Neural progenitor cell (in vitro differentiated cells): ENCODE measurements around the gene SYT3. TPM values are rescaled to one million over a fixed set of nuclear protein-coding genes. Genes with fewer than 3 reads are reported as not detected.

Experiments
- DNase-seq: peaks from one replicate; pipeline ENCODE4 v3.0.0-alpha.2; 2016; ENCODE audit warnings: low spot score
- H2AFZ ChIP-seq: fragments of 200-600 bp; sonication (generic); replicated peaks from 2 replicates; pipeline ENCODE4 v1.6.1; 2016; ENCODE audit warnings: antibody characterized with exemption
- H3F3A ChIP-seq: fragments of 200-600 bp; sonication (generic); 2 replicates; pipeline ENCODE4 v1.6.1; 2016; ENCODE audit warnings: antibody characterized with exemption, low read depth
- H3K27ac ChIP-seq: fragments of 200-600 bp; sonication (generic); 2 replicates; pipeline ENCODE4 v1.5.1; 2016; ENCODE audit warnings: mild to moderate bottlenecking
- H3K27me3 ChIP-seq: fragments of 200-600 bp; sonication (generic); 2 replicates; pipeline ENCODE4 v1.6.1; 2016; ENCODE audit warnings: mild to moderate bottlenecking, moderate library complexity
- H3K36me3 ChIP-seq: fragments of 200-600 bp; sonication (generic); 2 replicates; pipeline ENCODE4 v1.5.1; 2016
- H3K4me1 ChIP-seq: fragments of 200-600 bp; sonication (generic); 2 replicates; pipeline ENCODE4 v1.6.1; 2016; ENCODE audit warnings: mixed run types
- H3K4me2 ChIP-seq: fragments of 200-600 bp; sonication (generic); 2 replicates; pipeline ENCODE4 v1.6.1; 2016
- H3K4me3 ChIP-seq: fragments of 200-600 bp; sonication (generic); 2 replicates; pipeline ENCODE4 v1.5.1; 2016
- H3K79me2 ChIP-seq: fragments of 200-600 bp; sonication (generic); 2 replicates; pipeline ENCODE4 v1.6.1; 2016; ENCODE audit warnings: low read depth
- H3K9ac ChIP-seq: fragments of 200-600 bp; sonication (generic); 2 replicates; pipeline ENCODE4 v1.6.1; 2016
- H3K9me3 ChIP-seq: fragments of 200-600 bp; sonication (generic); 2 replicates; pipeline ENCODE4 v1.5.1; 2016; ENCODE audit warnings: low read depth
- H4K20me1 ChIP-seq: fragments of 200-600 bp; sonication (generic); 2 replicates; pipeline ENCODE4 v1.6.1; 2016; ENCODE audit warnings: low read depth
- H3K27ac Mint-ChIP-seq: 3 replicates; pipeline ENCODE4 v1.8.0; 2021; ENCODE audit warnings: mixed read lengths
- H3K27me3 Mint-ChIP-seq: 2 replicates; pipeline ENCODE4 v1.8.0; 2022; ENCODE audit warnings: low read depth, mild to moderate bottlenecking, inconsistent platforms, moderate library complexity, mixed read lengths; ENCODE audit not compliant: insufficient read depth
- H3K36me3 Mint-ChIP-seq: 3 replicates; pipeline ENCODE4 v1.8.0; 2021; ENCODE audit warnings: mixed read lengths
- H3K4me1 Mint-ChIP-seq: 3 replicates; pipeline ENCODE4 v1.8.0; 2021; ENCODE audit warnings: mixed read lengths
- H3K4me3 Mint-ChIP-seq: 3 replicates; pipeline ENCODE4 v1.8.0; 2021; ENCODE audit warnings: mild to moderate bottlenecking, moderate library complexity, mixed read lengths
- H3K9me3 Mint-ChIP-seq: 3 replicates; pipeline ENCODE4 v1.8.0; 2020; ENCODE audit warnings: mixed read lengths
- EZH2 ChIP-seq: fragments of 200-600 bp; sonication (generic); IDR thresholded peaks from 2 replicates; pipeline ENCODE4 v1.6.1; 2017; ENCODE audit warnings: antibody characterized with exemption, mild to moderate bottlenecking, moderate library complexity
- EZH2phosphoT487 ChIP-seq: fragments of 200-600 bp; sonication (generic); IDR thresholded peaks from 2 replicates; pipeline ENCODE4 v1.6.1; 2017; ENCODE audit warnings: antibody characterized with exemption
- total RNA-seq: library from RNA; depleted of rRNA; stranded (reverse); fragments of >200 nt; gene quantifications from 2 replicates; pipeline ENCODE4 v1.2.3, GENCODE V29; 2015; ENCODE audit warnings: low replicate concordance
- TF ChIP-seq, protein P1 (sequence below): fragments of 200-600 bp; sonication (generic); IDR thresholded peaks from 2 replicates; pipeline ENCODE4 v1.5.1; 2017; ENCODE audit warnings: antibody characterized with exemption, mild to moderate bottlenecking

SYT3 gene
- total RNA-seq, 1 donor from 2014 or later: 0.41 TPM

DNA sequence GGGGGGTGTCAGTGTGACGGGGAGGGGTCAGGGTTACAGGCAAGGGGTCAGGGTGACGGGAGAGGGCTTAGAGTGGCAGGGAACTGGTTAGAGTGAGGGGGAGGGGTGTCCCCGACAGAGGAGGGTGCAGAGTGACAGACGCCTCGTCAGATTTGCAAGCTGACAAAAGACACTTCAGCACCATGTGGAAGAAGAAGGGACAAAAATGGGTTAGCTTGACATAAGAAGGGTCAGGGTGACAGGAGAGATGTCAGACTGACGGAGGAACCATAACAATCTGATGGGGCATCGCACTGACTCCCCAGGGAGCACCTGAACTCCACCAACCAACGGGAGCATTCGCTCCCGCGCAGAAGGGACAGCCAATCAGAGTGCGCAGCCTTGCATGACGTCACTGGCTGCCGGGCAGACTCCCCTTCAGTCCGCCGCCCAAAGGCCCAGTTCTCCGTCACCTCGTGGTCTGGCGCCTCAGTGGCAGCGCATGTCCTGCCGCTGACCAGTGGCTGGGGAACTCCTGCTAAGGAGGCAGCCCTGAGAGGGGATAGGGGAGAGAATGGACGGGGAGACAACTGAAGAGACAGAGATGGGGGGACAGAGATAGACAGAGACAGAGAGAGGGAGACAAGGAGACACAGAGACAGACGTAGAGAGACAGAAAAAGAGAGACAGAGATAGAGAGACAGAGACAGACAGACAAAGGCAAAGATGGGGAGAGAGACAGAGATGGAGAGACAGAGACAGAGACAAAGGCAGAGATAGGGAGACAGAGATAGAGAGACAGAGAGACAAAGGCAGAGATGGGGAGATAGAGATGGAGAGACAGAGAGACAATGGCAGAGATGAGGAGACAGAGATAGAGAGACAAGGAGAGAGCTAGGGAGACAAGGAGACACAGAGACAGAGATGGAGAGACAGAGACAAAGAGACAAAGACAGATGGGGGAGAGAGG lies 39.8 kb upstream of the SYT3 start:
- Histone ChIP-seq H3K9ac (no peak overlapping the region), H2AFZ (no peak overlapping the region), H3K9me3 (no peaks in the 10 kb centered on the region), H3K27ac (no peak overlapping the region), H3K4me1 (no peaks in the 10 kb centered on the region), H3F3A (no peaks in the 10 kb centered on the region), H3K4me2 (no peak overlapping the region), H3K79me2 (no peaks in the 10 kb centered on the region), H3K27me3 (peaks cover 54% of the 10 kb centered on the region), H3K4me3 (no peak overlapping the region), H3K36me3 (no peaks in the 10 kb centered on the region), H4K20me1 (no peaks in the 10 kb centered on the region)
- peaks cover 3% of the 10 kb centered on the region for H3K4me1 Mint-ChIP-seq
- no peak overlapping the region for H3K27ac Mint-ChIP-seq
- H3K4me3 Mint-ChIP-seq: no peak overlapping the region
- no peaks in the 10 kb centered on the region for H3K9me3 Mint-ChIP-seq
- peaks cover 7% of the 10 kb centered on the region for H3K36me3 Mint-ChIP-seq
- DNase-seq: peak; percentile 80
- peaks cover 12% of the 10 kb centered on the region for H3K27me3 Mint-ChIP-seq
- no peak for TF ChIP-seq EZH2phosphoT487

DNA sequence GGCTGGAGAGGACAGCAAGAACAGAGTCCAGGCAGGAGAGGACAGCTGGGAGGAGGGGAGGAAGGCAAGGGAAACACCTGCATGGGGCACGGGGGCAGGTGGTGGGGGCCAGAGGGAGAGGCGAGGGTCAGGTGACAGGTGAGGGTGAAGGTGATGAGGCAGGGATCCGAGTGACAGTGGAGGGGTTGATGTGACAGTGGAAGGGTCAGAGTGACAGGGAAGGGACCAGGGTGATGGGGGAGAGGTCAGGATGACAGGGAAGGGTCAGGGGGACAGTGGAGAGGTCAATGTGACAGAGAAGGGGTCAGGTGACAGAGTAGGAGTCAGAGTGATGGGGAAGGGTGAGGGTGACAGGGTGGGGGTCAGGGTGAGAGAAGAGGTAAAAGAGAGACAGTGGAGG lies 38.6 kb upstream of the SYT3 start:
- H3K9me3 Mint-ChIP-seq: no peaks in the 10 kb centered on the region
- H3K4me3 Mint-ChIP-seq: no peak overlapping the region
- no peaks in the 10 kb centered on the region for H3K79me2 ChIP-seq
- no peaks in the 10 kb centered on the region for H3K4me1 ChIP-seq
- no peak overlapping the region for H3K27ac ChIP-seq
- H3K4me2 ChIP-seq: no peak overlapping the region
- no peak for DNase-seq
- H4K20me1 ChIP-seq: no peaks in the 10 kb centered on the region
- H3K27me3 Mint-ChIP-seq: peaks cover 14% of the 10 kb centered on the region
- no peaks in the 10 kb centered on the region for H3K36me3 ChIP-seq
- TF ChIP-seq EZH2: no peak
- TF ChIP-seq, protein P1, sequence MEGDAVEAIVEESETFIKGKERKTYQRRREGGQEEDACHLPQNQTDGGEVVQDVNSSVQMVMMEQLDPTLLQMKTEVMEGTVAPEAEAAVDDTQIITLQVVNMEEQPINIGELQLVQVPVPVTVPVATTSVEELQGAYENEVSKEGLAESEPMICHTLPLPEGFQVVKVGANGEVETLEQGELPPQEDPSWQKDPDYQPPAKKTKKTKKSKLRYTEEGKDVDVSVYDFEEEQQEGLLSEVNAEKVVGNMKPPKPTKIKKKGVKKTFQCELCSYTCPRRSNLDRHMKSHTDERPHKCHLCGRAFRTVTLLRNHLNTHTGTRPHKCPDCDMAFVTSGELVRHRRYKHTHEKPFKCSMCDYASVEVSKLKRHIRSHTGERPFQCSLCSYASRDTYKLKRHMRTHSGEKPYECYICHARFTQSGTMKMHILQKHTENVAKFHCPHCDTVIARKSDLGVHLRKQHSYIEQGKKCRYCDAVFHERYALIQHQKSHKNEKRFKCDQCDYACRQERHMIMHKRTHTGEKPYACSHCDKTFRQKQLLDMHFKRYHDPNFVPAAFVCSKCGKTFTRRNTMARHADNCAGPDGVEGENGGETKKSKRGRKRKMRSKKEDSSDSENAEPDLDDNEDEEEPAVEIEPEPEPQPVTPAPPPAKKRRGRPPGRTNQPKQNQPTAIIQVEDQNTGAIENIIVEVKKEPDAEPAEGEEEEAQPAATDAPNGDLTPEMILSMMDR: no peak
- TF ChIP-seq EZH2phosphoT487: no peak
- H3K27me3 ChIP-seq: peaks cover 45% of the 10 kb centered on the region
- no peak overlapping the region for H3K27ac Mint-ChIP-seq
- no peak overlapping the region for H3K9ac ChIP-seq
- no peak overlapping the region for H3K4me3 ChIP-seq
- no peaks in the 10 kb centered on the region for H3F3A ChIP-seq
- H3K9me3 ChIP-seq: no peaks in the 10 kb centered on the region
- H3K36me3 Mint-ChIP-seq: peaks cover 4% of the 10 kb centered on the region
- no peak overlapping the region for H2AFZ ChIP-seq
- H3K4me1 Mint-ChIP-seq: peaks cover 5% of the 10 kb centered on the region

- Histone ChIP-seq H2AFZ (no peak overlapping the region), H3K4me3 (no peak overlapping the region)
- no peaks in the 10 kb centered on the region for H3K9me3 Mint-ChIP-seq
These were observed 38.0 kb upstream of the SYT3 start for GRCh38 chr19:50677636-50678035.

More at GRCh38 chr19:50677636-50678035, 38.0 kb upstream of the SYT3 start:
- DNase-seq: no peak
- H3K27me3 Mint-ChIP-seq: peaks cover 18% of the 10 kb centered on the region
- TF ChIP-seq, protein P1: no peak
- TF ChIP-seq EZH2phosphoT487: no peak
- TF ChIP-seq EZH2: no peak
- H3K4me1 Mint-ChIP-seq: peaks cover 7% of the 10 kb centered on the region
- Histone ChIP-seq H3K9me3 (no peaks in the 10 kb centered on the region), H3K4me1 (no peaks in the 10 kb centered on the region), H3K27me3 (peaks cover 44% of the 10 kb centered on the region), H3F3A (no peaks in the 10 kb centered on the region), H3K9ac (no peak overlapping the region), H3K4me2 (no peak overlapping the region), H3K79me2 (no peaks in the 10 kb centered on the region), H3K27ac (no peak overlapping the region), H4K20me1 (no peaks in the 10 kb centered on the region), H3K36me3 (no peaks in the 10 kb centered on the region)
- H3K36me3 Mint-ChIP-seq: peaks cover 4% of the 10 kb centered on the region
- peak overlapping the region; percentile 19 for H3K4me3 Mint-ChIP-seq
- no peak overlapping the region for H3K27ac Mint-ChIP-seq
